DND-41 (cell line): ENCODE measurements around the gene CEL.

Source experiments
- CTCF ChIP-seq: IDR thresholded peaks from 2 replicates; pipeline ENCODE4 v1.5.1; 2012; ENCODE audit warnings: borderline replicate concordance, low read length, moderate library complexity, mild to moderate bottlenecking; ENCODE audit not compliant: poor library complexity, severe bottlenecking; ENCODE audit errors: extremely low read depth
- EZH2 ChIP-seq: IDR thresholded peaks from 3 replicates; pipeline ENCODE4 v1.6.1; 2012; ENCODE audit warnings: borderline replicate concordance, low read depth, mild to moderate bottlenecking, moderate library complexity, low read length, inconsistent platforms; ENCODE audit not compliant: severe bottlenecking

GRCh38 chr9:133099726-133100505 lies 38.1 kb downstream of the CEL start:
- TF ChIP-seq CTCF, result no peak
- no peak for TF ChIP-seq EZH2
